K562 (cell line): ENCODE measurements around the gene MYL4. TPM values are rescaled to one million over a fixed set of nuclear protein-coding genes. Genes with fewer than 3 reads are reported as not detected.

ENCODE experiments used
- ATF3 ChIP-seq, 2 experiments: fragments of 450-650 bp in 1 of 2; sonication (generic) in 1 of 2; formaldehyde crosslinking in 1 of 2; IDR thresholded peaks in 1 of 2; conservative IDR thresholded peaks in 1 of 2; 2 replicates each; pipeline versions ENCODE4 v1.6.1 to v1.8.1; 2016 to 2023; ENCODE audit warnings: mild to moderate bottlenecking in 2 of 2, moderate library complexity in 2 of 2, inconsistent platforms in 1 of 2, missing genetic modification reagents in 1 of 2
- EHMT2 ChIP-seq: fragments of 450-650 bp; IDR thresholded peaks from 2 replicates; pipeline ENCODE4 v1.6.1; 2018; ENCODE audit warnings: antibody characterized with exemption
- GATAD2A ChIP-seq: fragments of 450-650 bp; IDR thresholded peaks from 2 replicates; pipeline ENCODE4 v1.6.1; 2017
- GTF3C2 ChIP-seq: IDR thresholded peaks from 3 replicates; pipeline ENCODE4 v1.6.1; 2011; ENCODE audit warnings: borderline replicate concordance, mild to moderate bottlenecking, moderate library complexity; ENCODE audit not compliant: insufficient read length; ENCODE audit errors: extremely low read depth
- KLF1 ChIP-seq: fragments of 450-650 bp; IDR thresholded peaks from 2 replicates; pipeline ENCODE4 v1.6.1; 2016; ENCODE audit warnings: missing genetic modification characterization, missing compliant biosample characterization
- NKRF ChIP-seq: fragments of 450-650 bp; IDR thresholded peaks from 2 replicates; pipeline ENCODE4 v1.6.1; 2016; ENCODE audit warnings: borderline replicate concordance
- PHF20 ChIP-seq: fragments of 450-650 bp; IDR thresholded peaks from 2 replicates; pipeline ENCODE4 v1.6.1; 2018; ENCODE audit not compliant: partially characterized antibody
- RBM25 ChIP-seq: fragments of 200-400 bp; formaldehyde crosslinking; IDR thresholded peaks from 2 replicates; pipeline ENCODE4 v1.6.1; 2018; ENCODE audit warnings: low read length, low read depth, moderate library complexity; ENCODE audit not compliant: severe bottlenecking
- SRSF9 ChIP-seq: fragments of 200-400 bp; formaldehyde crosslinking; IDR thresholded peaks from 2 replicates; pipeline ENCODE4 v1.6.1; 2017; ENCODE audit warnings: low read depth, low read length, borderline replicate concordance
- U2AF2 ChIP-seq: fragments of 200-400 bp; formaldehyde crosslinking; optimal IDR thresholded peaks from 2 replicates; pipeline ENCODE3; 2017; ENCODE audit warnings: low read depth, mild to moderate bottlenecking, low read length
- ZBTB11 ChIP-seq, 3 experiments: fragments of 200-800 bp in 1 of 3; fragments of 250-450 bp in 1 of 3; fragments of 450-650 bp in 1 of 3; sonication (Bioruptor Pico) in 1 of 3; sonication (Bioruptor generic) in 1 of 3; formaldehyde crosslinking in 1 of 3; IDR thresholded peaks; 2 replicates each; pipeline versions ENCODE4 v1.6.1 to v1.8.0; 2016 to 2022; ENCODE audit warnings: mild to moderate bottlenecking in 2 of 3, missing genetic modification characterization in 2 of 3, missing compliant biosample characterization in 1 of 3, moderate library complexity in 1 of 3
- ZC3H4 ChIP-seq: sonication (generic); formaldehyde crosslinking; IDR thresholded peaks from 2 replicates; pipeline ENCODE4 v1.9.0; 2021; ENCODE audit warnings: missing genetic modification reagents, borderline replicate concordance
- ZNF785 ChIP-seq: fragments of 250-450 bp; sonication (Bioruptor Pico); IDR thresholded peaks from 2 replicates; pipeline ENCODE4 v1.4.0; 2020; ENCODE audit warnings: mild to moderate bottlenecking
- polyA plus RNA-seq, 8 experiments: library from polyadenylated mRNA; depleted of rRNA in 4 of 8; stranded (reverse) in 5 of 8; unstranded in 3 of 8; fragments of >200 nt; fragmentation: Nextera tagmentation in 2 of 8; fragmentation: Illumina TruSeq in 1 of 8; extraction: Ambion mirVana in 2 of 8; extraction: Trizol in 1 of 8; gene quantifications; 2 replicates each; pipeline versions ENCODE4 v1.2.1 to v1.2.3, GENCODE V29; 2011 to 2014; ENCODE audit warnings: inconsistent platforms in 1 of 8, missing spikeins in 1 of 8
- total RNA-seq, 7 experiments: library from RNA; depleted of rRNA in 6 of 7; stranded (reverse); fragments of >200 nt in 6 of 7; fragmentation: Illumina TruSeq in 2 of 7; extraction: Trizol in 2 of 7; gene quantifications; 2 replicates each; pipeline versions ENCODE4 v1.2.1 to v1.2.3, GENCODE V29; 2011 to 2021; ENCODE audit warnings: low replicate concordance in 1 of 7
- TF ChIP-seq, protein P1 (sequence below): fragments of 250-450 bp; sonication (Bioruptor Pico); IDR thresholded peaks from 2 replicates; pipeline ENCODE4 v1.8.0; 2022; ENCODE audit warnings: moderate library complexity, mild to moderate bottlenecking, inconsistent platforms

Gene MYL4
- total and polyA plus RNA-seq, 9 of the 15 experiments (the other 6 are each of a cell fraction or from before 2014, with no cell fraction given), result 117 to 423 (median 221) TPM

DNA sequence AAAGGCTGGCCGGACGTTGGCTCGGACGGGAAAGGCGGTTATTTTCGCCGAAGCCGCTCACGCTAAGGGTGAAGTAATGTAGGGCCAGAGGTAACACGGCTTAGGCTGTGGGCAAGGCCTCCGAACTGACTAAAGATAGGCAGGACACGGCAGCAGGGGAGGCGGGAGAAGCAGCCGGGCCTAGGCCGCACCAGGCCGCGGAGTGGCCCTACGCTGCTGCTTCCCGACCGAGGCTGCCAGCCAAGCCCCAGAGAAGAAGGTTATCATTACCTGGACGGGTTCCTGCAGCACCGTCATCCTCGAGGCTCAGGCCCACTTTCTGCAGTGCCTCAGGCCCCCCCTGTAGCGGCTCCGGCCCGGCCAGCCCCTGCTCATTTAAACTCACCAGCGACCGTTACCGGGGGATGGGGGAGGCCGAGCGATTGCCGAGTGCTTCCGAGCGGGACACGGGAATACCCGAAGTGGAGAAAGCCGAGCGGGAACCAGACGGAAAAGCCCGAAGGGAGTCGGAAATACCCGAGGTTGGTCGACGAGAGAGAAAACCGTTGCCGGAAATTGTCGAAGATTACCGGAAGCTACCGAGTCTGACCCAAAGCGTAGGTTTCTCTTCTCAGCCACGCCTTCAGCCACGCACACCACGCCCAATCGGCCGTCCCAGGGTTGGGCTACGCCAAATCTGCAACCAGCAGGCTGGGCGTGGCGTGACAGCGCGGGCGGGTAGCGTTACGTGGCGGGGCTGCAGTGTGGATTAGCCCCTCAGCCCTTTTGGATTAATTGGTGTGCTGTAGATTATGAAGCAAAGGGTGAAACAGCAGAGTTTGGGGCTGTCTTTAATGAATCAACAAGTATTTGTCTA is 20.0 kb upstream of the MYL4 start, which contains the start of gene CDC27 (continued):
- TF ChIP-seq GTF3C2, result no peak
- TF ChIP-seq GATAD2A, result peak; percentile 96
- no peak for TF ChIP-seq SRSF9
- no peak for TF ChIP-seq ZC3H4 (CRISPR knock-in tag)
- peak; percentile 67 for TF ChIP-seq PHF20
- TF ChIP-seq, protein P1, sequence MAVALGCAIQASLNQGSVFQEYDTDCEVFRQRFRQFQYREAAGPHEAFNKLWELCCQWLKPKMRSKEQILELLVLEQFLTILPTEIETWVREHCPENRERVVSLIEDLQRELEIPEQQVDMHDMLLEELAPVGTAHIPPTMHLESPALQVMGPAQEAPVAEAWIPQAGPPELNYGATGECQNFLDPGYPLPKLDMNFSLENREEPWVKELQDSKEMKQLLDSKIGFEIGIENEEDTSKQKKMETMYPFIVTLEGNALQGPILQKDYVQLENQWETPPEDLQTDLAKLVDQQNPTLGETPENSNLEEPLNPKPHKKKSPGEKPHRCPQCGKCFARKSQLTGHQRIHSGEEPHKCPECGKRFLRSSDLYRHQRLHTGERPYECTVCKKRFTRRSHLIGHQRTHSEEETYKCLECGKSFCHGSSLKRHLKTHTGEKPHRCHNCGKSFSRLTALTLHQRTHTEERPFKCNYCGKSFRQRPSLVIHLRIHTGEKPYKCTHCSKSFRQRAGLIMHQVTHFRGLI (CRISPR knock-in tag), result no peak
- no peak for TF ChIP-seq ATF3 (IDR thresholded peaks at IDR 0.05)
- no peak for TF ChIP-seq ATF3 (CRISPR knock-in tag; conservative IDR thresholded peaks at IDR 0.05)
- no peak for TF ChIP-seq RBM25
- TF ChIP-seq ZBTB11 (CRISPR knock-in tag; IDR thresholded peaks at IDR 0.05), result 0 out of 6 replicates have a peak, but pooled peaks of 1 of the 3 experiments have one; percentile 37
- TF ChIP-seq NKRF, result peak; percentile 80
- TF ChIP-seq U2AF2, result no peak
- no peak for TF ChIP-seq ZNF785
- TF ChIP-seq EHMT2, result no peak
- TF ChIP-seq KLF1 (tag), result peak; percentile 97
